GM23338 (cell line): ENCODE measurements around the gene SSNA1.

Experiments used
- CREB1 ChIP-seq: fragments of 250-450 bp; sonication (Bioruptor Pico); IDR thresholded peaks from 2 replicates; pipeline ENCODE4 v1.5.0; 2020; ENCODE audit warnings: low read depth, mild to moderate bottlenecking, moderate library complexity
- EZH2 ChIP-seq: fragments of 200-600 bp; sonication (generic); IDR thresholded peaks from one replicate; pipeline ENCODE4 v1.8.0; 2017; ENCODE audit warnings: antibody characterized with exemption, mild to moderate bottlenecking, low read depth; ENCODE audit not compliant: unreplicated experiment
- EZH2phosphoT487 ChIP-seq: fragments of 200-600 bp; sonication (generic); IDR thresholded peaks from one replicate; pipeline ENCODE4 v1.8.1; 2018; ENCODE audit warnings: antibody characterized with exemption; ENCODE audit not compliant: unreplicated experiment
- JUNB ChIP-seq: IDR thresholded peaks from one replicate; pipeline ENCODE4 v1.6.1; 2016; ENCODE audit warnings: antibody characterized with exemption; ENCODE audit not compliant: unreplicated experiment
- NANOG ChIP-seq: IDR thresholded peaks from 2 replicates; pipeline ENCODE4 v1.6.1; 2016; ENCODE audit warnings: antibody characterized with exemption, borderline replicate concordance
- POLR2AphosphoS5 ChIP-seq: IDR thresholded peaks from 2 replicates; pipeline ENCODE4 v1.6.1; 2016; ENCODE audit warnings: antibody characterized with exemption, low read depth
- STAT1 ChIP-seq: IDR thresholded peaks from one replicate; pipeline ENCODE4 v1.6.1; 2016; ENCODE audit warnings: antibody characterized with exemption; ENCODE audit not compliant: unreplicated experiment
- ZNF331 ChIP-seq: fragments of 250-450 bp; sonication (Bioruptor Pico); IDR thresholded peaks from 2 replicates; pipeline ENCODE4 v1.5.0; 2020; ENCODE audit warnings: low read depth, mild to moderate bottlenecking, moderate library complexity
- TF ChIP-seq, protein P1 (sequence below), 2 experiments: fragments of 200-600 bp in 1 of 2; sonication (generic) in 1 of 2; conservative IDR thresholded peaks; 2 replicates each; pipeline versions ENCODE4 v1.5.1 to v1.6.1; 2016 to 2017; ENCODE audit warnings: antibody characterized with exemption in 2 of 2, low read depth in 2 of 2, mild to moderate bottlenecking in 2 of 2, moderate library complexity in 1 of 2
- TF ChIP-seq, protein P2 (sequence below): IDR thresholded peaks from 2 replicates; pipeline ENCODE4 v1.6.1; 2016; ENCODE audit warnings: antibody characterized with exemption
- TF ChIP-seq, protein P3 (sequence below): IDR thresholded peaks from one replicate; pipeline ENCODE4 v1.6.1; 2018; ENCODE audit warnings: antibody characterized with exemption; ENCODE audit not compliant: unreplicated experiment

- TF ChIP-seq EZH2 = no peak
- TF ChIP-seq, protein P1, sequence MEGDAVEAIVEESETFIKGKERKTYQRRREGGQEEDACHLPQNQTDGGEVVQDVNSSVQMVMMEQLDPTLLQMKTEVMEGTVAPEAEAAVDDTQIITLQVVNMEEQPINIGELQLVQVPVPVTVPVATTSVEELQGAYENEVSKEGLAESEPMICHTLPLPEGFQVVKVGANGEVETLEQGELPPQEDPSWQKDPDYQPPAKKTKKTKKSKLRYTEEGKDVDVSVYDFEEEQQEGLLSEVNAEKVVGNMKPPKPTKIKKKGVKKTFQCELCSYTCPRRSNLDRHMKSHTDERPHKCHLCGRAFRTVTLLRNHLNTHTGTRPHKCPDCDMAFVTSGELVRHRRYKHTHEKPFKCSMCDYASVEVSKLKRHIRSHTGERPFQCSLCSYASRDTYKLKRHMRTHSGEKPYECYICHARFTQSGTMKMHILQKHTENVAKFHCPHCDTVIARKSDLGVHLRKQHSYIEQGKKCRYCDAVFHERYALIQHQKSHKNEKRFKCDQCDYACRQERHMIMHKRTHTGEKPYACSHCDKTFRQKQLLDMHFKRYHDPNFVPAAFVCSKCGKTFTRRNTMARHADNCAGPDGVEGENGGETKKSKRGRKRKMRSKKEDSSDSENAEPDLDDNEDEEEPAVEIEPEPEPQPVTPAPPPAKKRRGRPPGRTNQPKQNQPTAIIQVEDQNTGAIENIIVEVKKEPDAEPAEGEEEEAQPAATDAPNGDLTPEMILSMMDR (conservative IDR thresholded peaks at IDR 0.05; ENCODE audit: low read depth in 2 of 2) = no peak
- TF ChIP-seq, protein P2, sequence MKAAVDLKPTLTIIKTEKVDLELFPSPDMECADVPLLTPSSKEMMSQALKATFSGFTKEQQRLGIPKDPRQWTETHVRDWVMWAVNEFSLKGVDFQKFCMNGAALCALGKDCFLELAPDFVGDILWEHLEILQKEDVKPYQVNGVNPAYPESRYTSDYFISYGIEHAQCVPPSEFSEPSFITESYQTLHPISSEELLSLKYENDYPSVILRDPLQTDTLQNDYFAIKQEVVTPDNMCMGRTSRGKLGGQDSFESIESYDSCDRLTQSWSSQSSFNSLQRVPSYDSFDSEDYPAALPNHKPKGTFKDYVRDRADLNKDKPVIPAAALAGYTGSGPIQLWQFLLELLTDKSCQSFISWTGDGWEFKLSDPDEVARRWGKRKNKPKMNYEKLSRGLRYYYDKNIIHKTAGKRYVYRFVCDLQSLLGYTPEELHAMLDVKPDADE = no peak
- TF ChIP-seq EZH2phosphoT487 = no peak
- no peak for TF ChIP-seq POLR2AphosphoS5
- TF ChIP-seq ZNF331 (CRISPR knock-in tag) = no peak
- no peak for TF ChIP-seq STAT1
- no peak for TF ChIP-seq CREB1
- TF ChIP-seq, protein P3, sequence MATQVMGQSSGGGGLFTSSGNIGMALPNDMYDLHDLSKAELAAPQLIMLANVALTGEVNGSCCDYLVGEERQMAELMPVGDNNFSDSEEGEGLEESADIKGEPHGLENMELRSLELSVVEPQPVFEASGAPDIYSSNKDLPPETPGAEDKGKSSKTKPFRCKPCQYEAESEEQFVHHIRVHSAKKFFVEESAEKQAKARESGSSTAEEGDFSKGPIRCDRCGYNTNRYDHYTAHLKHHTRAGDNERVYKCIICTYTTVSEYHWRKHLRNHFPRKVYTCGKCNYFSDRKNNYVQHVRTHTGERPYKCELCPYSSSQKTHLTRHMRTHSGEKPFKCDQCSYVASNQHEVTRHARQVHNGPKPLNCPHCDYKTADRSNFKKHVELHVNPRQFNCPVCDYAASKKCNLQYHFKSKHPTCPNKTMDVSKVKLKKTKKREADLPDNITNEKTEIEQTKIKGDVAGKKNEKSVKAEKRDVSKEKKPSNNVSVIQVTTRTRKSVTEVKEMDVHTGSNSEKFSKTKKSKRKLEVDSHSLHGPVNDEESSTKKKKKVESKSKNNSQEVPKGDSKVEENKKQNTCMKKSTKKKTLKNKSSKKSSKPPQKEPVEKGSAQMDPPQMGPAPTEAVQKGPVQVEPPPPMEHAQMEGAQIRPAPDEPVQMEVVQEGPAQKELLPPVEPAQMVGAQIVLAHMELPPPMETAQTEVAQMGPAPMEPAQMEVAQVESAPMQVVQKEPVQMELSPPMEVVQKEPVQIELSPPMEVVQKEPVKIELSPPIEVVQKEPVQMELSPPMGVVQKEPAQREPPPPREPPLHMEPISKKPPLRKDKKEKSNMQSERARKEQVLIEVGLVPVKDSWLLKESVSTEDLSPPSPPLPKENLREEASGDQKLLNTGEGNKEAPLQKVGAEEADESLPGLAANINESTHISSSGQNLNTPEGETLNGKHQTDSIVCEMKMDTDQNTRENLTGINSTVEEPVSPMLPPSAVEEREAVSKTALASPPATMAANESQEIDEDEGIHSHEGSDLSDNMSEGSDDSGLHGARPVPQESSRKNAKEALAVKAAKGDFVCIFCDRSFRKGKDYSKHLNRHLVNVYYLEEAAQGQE = no peak
- TF ChIP-seq JUNB = no peak
- TF ChIP-seq NANOG = no peak
These were observed 7.2 kb downstream of the SSNA1 start for GRCh38 chr9:137195525-137196220.
